Measurements from ENCODE around the gene RGS3. TPM values are rescaled to one million over a fixed set of nuclear protein-coding genes. Genes with fewer than 3 reads are reported as not detected.

Gene RGS3
- total and polyA plus RNA-seq, 11 donors, result 93.4 to 214 (median 134) TPM

DNA sequence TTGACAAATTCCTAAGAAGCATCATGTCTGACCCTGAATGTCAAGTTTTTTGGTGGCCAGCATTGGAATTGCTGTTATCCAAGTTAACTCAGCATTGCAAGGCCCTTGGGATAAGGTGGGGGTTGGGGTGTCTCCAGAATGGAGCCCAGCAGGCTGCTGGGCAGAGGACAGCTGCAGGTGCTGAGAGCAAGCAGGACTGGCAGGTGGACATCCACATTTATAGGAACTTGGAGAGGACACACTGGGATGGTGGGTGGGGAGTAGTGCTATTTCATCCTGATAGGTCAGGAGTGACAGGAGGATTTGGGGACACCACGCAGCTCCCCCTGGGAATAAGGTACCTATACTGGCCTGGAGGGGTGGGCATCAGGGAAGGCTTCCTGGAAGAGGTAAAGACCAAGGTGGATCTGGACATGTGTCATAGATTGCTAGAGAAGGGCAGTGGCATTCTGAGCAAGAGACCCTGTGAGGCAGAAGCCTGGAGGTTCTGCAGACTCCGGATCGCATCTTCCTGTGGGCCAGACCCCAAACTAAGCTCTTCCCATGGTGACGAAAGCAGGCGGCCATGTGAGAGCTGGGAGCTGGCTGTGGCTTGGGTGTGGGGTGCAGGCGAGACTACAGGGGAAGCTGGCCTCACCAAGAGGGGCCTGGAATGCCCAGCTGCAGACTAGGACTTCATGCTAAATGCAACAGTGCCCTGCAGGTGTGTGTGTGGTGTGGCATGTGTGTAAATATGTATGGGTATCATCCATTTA is 148.1 kb downstream of the RGS3 start:
- intact Hi-C loops (cut with DNase I), result loop anchor here in 1 of 10 donors (5.0 kb wide), 1 partner anchor 41 kb away; no protein-coding TSS in a partner anchor
- no peaks in the 10 kb centered on the region for H3K36me3 ChIP-seq
- peaks cover 12 to 79% (median 57%) of the 10 kb centered on the region in 12 donors for H3K4me1 ChIP-seq
- H3K27ac ChIP-seq, result peak overlapping the region in 3 of 12 donors; percentile 76 to 87 (median 87)
- DNase-seq (peak in 2 of 5 donors; percentile 16 to 51), ATAC-seq (no peak)
- WGBS, 4 donors, result 93 to 97% (median 95%) methylated on average over 6 of the region's 6 CpGs
- H3K9me3 ChIP-seq, result no peaks in the 10 kb centered on the region
- no peaks in the 10 kb centered on the region for H3K27me3 ChIP-seq
- no peak overlapping the region for H3K4me3 ChIP-seq
- TF ChIP-seq, protein P1, sequence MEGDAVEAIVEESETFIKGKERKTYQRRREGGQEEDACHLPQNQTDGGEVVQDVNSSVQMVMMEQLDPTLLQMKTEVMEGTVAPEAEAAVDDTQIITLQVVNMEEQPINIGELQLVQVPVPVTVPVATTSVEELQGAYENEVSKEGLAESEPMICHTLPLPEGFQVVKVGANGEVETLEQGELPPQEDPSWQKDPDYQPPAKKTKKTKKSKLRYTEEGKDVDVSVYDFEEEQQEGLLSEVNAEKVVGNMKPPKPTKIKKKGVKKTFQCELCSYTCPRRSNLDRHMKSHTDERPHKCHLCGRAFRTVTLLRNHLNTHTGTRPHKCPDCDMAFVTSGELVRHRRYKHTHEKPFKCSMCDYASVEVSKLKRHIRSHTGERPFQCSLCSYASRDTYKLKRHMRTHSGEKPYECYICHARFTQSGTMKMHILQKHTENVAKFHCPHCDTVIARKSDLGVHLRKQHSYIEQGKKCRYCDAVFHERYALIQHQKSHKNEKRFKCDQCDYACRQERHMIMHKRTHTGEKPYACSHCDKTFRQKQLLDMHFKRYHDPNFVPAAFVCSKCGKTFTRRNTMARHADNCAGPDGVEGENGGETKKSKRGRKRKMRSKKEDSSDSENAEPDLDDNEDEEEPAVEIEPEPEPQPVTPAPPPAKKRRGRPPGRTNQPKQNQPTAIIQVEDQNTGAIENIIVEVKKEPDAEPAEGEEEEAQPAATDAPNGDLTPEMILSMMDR (IDR thresholded peaks at IDR 0.05), result no peak
- no peak for TF ChIP-seq POLR2A (IDR thresholded peaks at IDR 0.05)

DNA sequence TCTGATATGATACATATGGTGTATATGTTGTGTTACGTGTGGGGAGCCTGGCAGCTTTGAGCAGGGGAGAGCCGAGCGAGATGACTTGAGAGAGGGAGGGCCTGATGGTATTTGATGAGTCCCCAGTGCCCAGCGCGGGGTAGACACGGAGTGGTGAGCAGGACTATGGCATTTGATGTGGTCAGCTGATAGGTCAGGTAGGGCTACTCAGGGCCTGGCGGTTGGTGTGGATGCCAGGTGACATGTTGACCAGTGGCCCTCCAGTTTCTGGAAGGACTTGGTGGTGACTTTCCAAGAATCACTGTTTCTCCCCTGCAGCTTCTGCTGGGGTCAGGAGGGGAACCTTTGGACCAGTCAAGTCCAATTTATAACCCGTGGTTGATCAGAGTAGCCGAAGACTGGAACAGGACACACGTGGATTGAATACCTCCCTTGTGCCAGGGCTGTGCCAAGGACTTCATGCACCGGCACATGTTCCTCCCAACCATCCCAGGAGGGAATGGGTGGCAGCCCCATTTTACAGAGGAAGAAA is 148.8 kb downstream of the RGS3 start:
- no peaks in the 10 kb centered on the region for H3K36me3 ChIP-seq
- H3K9me3 ChIP-seq, result no peaks in the 10 kb centered on the region
- 80 to 88% (median 85%) methylated on average over 9 to 11 of the region's 11 CpGs for WGBS, 4 donors
- intact Hi-C loops (cut with DNase I), result loop anchor here in 1 of 10 donors (5.0 kb wide), 1 partner anchor 40 kb away; no protein-coding TSS in a partner anchor
- no peak overlapping the region for H3K4me3 ChIP-seq
- no peak for ATAC-seq
- H3K4me1 ChIP-seq, result peaks cover 12 to 85% (median 61%) of the 10 kb centered on the region in 12 donors
- TF ChIP-seq, protein P1 (IDR thresholded peaks at IDR 0.05), result no peak
- TF ChIP-seq POLR2A (IDR thresholded peaks at IDR 0.05), result no peak
- H3K27ac ChIP-seq, result no peak overlapping the region
- DNase-seq, result peak in 2 of 5 donors; percentile 21 to 23
- no peaks in the 10 kb centered on the region for H3K27me3 ChIP-seq

DNA sequence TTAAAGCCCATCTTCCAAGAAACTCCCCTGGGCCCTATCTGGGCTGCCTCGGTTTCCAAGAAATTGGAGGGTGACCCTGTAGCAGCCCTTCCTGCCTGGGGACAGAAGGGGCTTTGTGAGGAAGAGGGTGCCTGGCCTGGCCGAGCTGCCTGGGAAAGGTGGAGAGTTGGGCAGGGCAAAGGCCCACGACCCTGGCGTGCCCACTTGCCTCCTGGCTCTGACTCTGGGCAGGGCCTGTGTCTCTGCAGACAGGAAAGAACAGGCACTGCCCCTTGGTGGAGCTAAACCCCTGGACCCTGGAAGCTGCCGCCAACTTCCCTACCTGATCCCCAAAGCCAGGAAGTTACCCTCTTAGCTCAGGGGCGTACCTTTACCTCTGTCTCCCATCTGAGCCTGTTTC is 149.3 kb downstream of the RGS3 start:
- Histone ChIP-seq H3K27me3 (no peaks in the 10 kb centered on the region), H3K4me3 (no peak overlapping the region), H3K27ac (peak overlapping the region in 3 of 12 donors; percentile 6 to 32 (median 7)), H3K4me1 (peaks cover 12 to 87% (median 61%) of the 10 kb centered on the region in 12 donors), H3K9me3 (no peaks in the 10 kb centered on the region), H3K36me3 (no peaks in the 10 kb centered on the region)
- ATAC-seq (no peak), DNase-seq (peak in 2 of 5 donors; percentile 3 to 18)
- no peak for TF ChIP-seq POLR2A (IDR thresholded peaks at IDR 0.05)
- TF ChIP-seq, protein P1 (IDR thresholded peaks at IDR 0.05), result no peak
- intact Hi-C loops (cut with DNase I), result loop anchor here in 1 of 10 donors (5.0 kb wide), 1 partner anchor 39 kb away; no protein-coding TSS in a partner anchor
- 85 to 93% (median 91%) methylated on average over 5 to 6 of the region's 6 CpGs for WGBS, 4 donors

DNA sequence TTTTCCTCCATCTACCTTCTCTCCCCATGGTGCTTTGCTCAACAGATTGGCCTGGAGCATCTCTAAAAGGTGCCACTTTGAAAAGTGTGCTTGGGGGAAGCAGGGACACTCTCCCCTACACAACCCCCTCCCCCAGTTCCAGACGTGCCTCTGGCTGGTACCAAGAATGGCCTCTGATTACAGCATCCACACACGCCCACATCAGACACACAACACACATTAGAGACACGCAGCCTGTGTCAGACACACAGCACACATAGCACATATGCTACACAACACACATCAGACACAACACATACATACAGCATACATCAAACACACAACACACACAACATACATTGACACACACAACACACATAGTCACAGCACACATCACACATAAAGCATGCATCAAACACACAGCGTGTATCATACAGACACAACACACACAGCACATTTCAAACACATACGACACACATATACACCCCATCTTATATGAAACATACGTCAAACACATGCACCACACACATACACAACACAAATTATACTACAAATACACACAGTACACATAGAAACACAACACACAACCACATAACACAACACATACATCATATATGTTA is 150.4 kb downstream of the RGS3 start:
- Histone ChIP-seq H3K4me1 (peaks cover 12 to 91% (median 60%) of the 10 kb centered on the region in 12 donors), H3K27me3 (no peaks in the 10 kb centered on the region), H3K36me3 (no peaks in the 10 kb centered on the region), H3K9me3 (no peaks in the 10 kb centered on the region), H3K4me3 (no peak overlapping the region), H3K27ac (peak overlapping the region in 5 of 12 donors; percentile 35 to 87 (median 67))
- TF ChIP-seq POLR2A (IDR thresholded peaks at IDR 0.05), result no peak
- TF ChIP-seq, protein P1 (IDR thresholded peaks at IDR 0.05), result no peak
- DNase-seq (peak in 1 of 5 donors; percentile 21), ATAC-seq (no peak)
- 78 to 88% (median 82%) methylated on average over 6 of the region's 6 CpGs for WGBS, 4 donors
- intact Hi-C loops (cut with DNase I), result loop anchor here in 2 of 10 donors (2.0 to 5.0 kb wide), 2 partner anchors 21 to 38 kb away; no protein-coding TSS in a partner anchor
